ENCODE results near the gene AP2A2. TPM values are rescaled to one million over a fixed set of nuclear protein-coding genes. Genes with fewer than 3 reads are reported as not detected.
"Not testable (repeated sequence)": the region's sequence is repeated elsewhere in the genome, so short reads cannot be mapped to it uniquely, and the experiment has no call there.

Gene AP2A2
- total RNA-seq, 1 donor from 2014 or later, result 119 TPM

- ATAC-seq (no peak), DNase-seq (ENCODE audit: low spot score) (no peak)
- intact Hi-C loops (cut with DNase I), result no loop called here
Observed at GRCh38 chr11:965206-965775, 39.6 kb downstream of the AP2A2 start.

- ATAC-seq (peak; percentile 69), DNase-seq (ENCODE audit: low spot score) (no peak)
- intact Hi-C loops (cut with DNase I), result no loop called here
Observed at GRCh38 chr11:967995-968751, 42.5 kb downstream of the AP2A2 start.

- ATAC-seq, result no peak
- no peak for DNase-seq (ENCODE audit: low spot score)
- intact Hi-C loops (cut with DNase I), result no loop called here
Observed at GRCh38 chr11:968822-969221, 43.2 kb downstream of the AP2A2 start.

GRCh38 chr11:969651-970205 lies 44.1 kb downstream of the AP2A2 start:
- ATAC-seq (no peak), DNase-seq (ENCODE audit: low spot score) (no peak)
- intact Hi-C loops (cut with DNase I), result no loop called here

GRCh38 chr11:970319-970871 lies 44.7 kb downstream of the AP2A2 start:
- ATAC-seq (no peak), DNase-seq (ENCODE audit: low spot score) (no peak)
- intact Hi-C loops (cut with DNase I), result no loop called here

GRCh38 chr11:971092-971690 lies 45.5 kb downstream of the AP2A2 start:
- no peak for DNase-seq (ENCODE audit: low spot score)
- intact Hi-C loops (cut with DNase I), result no loop called here
- ATAC-seq, result no peak

- DNase-seq (ENCODE audit: low spot score), result no peak
- intact Hi-C loops (cut with DNase I), result no loop called here
- no peak for ATAC-seq
Observed at GRCh38 chr11:971731-972365, 46.2 kb downstream of the AP2A2 start.

GRCh38 chr11:972523-973211 lies 47.0 kb downstream of the AP2A2 start:
- no peak for ATAC-seq
- intact Hi-C loops (cut with DNase I), result no loop called here
- no peak for DNase-seq (ENCODE audit: low spot score)

GRCh38 chr11:973237-973636 lies 47.6 kb downstream of the AP2A2 start:
- intact Hi-C loops (cut with DNase I), result no loop called here
- ATAC-seq (no peak), DNase-seq (ENCODE audit: low spot score) (no peak)

GRCh38 chr11:975376-975775 lies 49.7 kb downstream of the AP2A2 start:
- DNase-seq (ENCODE audit: low spot score); ATAC-seq; intact Hi-C loops (cut with DNase I): not testable (repeated sequence)

- DNase-seq (ENCODE audit: low spot score) (no peak), ATAC-seq (peak; percentile 52)
- intact Hi-C loops (cut with DNase I), result no loop called here
Observed at GRCh38 chr11:975827-976226, 50.2 kb downstream of the AP2A2 start.

GRCh38 chr11:976431-977160 lies 50.9 kb downstream of the AP2A2 start:
- DNase-seq (ENCODE audit: low spot score) (peak; percentile 76), ATAC-seq (peak; percentile 79)
- intact Hi-C loops (cut with DNase I), result no loop called here

- intact Hi-C loops (cut with DNase I), result no loop called here
- DNase-seq (ENCODE audit: low spot score), result no peak
- no peak for ATAC-seq
Observed at GRCh38 chr11:977830-978720, 52.4 kb downstream of the AP2A2 start.

GRCh38 chr11:978781-979180 lies 53.1 kb downstream of the AP2A2 start:
- intact Hi-C loops (cut with DNase I), result no loop called here
- ATAC-seq (no peak), DNase-seq (ENCODE audit: low spot score) (no peak)

GRCh38 chr11:980438-981357 lies 55.0 kb downstream of the AP2A2 start:
- intact Hi-C loops (cut with DNase I), result no loop called here
- ATAC-seq, result peak; percentile 39
- DNase-seq (ENCODE audit: low spot score), result no peak

GRCh38 chr11:981764-982163 lies 56.1 kb downstream of the AP2A2 start:
- DNase-seq (ENCODE audit: low spot score) (no peak), ATAC-seq (no peak)
- intact Hi-C loops (cut with DNase I), result no loop called here
